OCI-LY1 (cell line): ENCODE results near the gene BABAM2.

Experiments
- H2AFZ ChIP-seq: fragments of 200-600 bp; sonication (generic), shearing (Covaris generic); 2 replicates; pipeline ENCODE4 v1.6.0; 2014; ENCODE audit warnings: antibody characterized with exemption, mild to moderate bottlenecking, low read length
- H3F3A ChIP-seq: fragments of 200-600 bp; sonication (generic), shearing (Covaris generic); 2 replicates; pipeline ENCODE4 v1.6.0; 2014; ENCODE audit warnings: mild to moderate bottlenecking, antibody characterized with exemption, low read length, moderate library complexity; ENCODE audit not compliant: insufficient read depth
- H3K27ac ChIP-seq: fragments of 200-600 bp; sonication (generic); 2 replicates; pipeline ENCODE4 v1.5.1; 2014; ENCODE audit warnings: low read length, mixed run types, mild to moderate bottlenecking, low read depth; ENCODE audit not compliant: poor library complexity, severe bottlenecking
- H3K27me3 ChIP-seq: fragments of 200-600 bp; sonication (generic); 2 replicates; pipeline ENCODE4 v1.6.0; 2014; ENCODE audit warnings: antibody characterized with exemption, mild to moderate bottlenecking, low read length, moderate library complexity; ENCODE audit not compliant: insufficient read depth
- H3K36me3 ChIP-seq: fragments of 200-600 bp; sonication (generic); 2 replicates; pipeline ENCODE4 v1.6.1; 2014; ENCODE audit warnings: mild to moderate bottlenecking, antibody characterized with exemption, low read length, moderate library complexity, mixed read lengths; ENCODE audit not compliant: insufficient read depth
- H3K4me1 ChIP-seq: fragments of 200-600 bp; sonication (generic); 2 replicates; pipeline ENCODE4 v1.5.1; 2014; ENCODE audit warnings: mild to moderate bottlenecking, low read length, moderate library complexity; ENCODE audit not compliant: insufficient read depth, severe bottlenecking
- H3K4me2 ChIP-seq: fragments of 200-600 bp; sonication (generic), shearing (Covaris generic); 2 replicates; pipeline ENCODE4 v1.6.1; 2014; ENCODE audit warnings: low read length
- H3K4me3 ChIP-seq: fragments of 200-600 bp; sonication (generic); 2 replicates; pipeline ENCODE4 v1.5.1; 2014; ENCODE audit warnings: low read length, low read depth, mild to moderate bottlenecking, mixed read lengths; ENCODE audit not compliant: poor library complexity, severe bottlenecking
- H3K79me2 ChIP-seq: fragments of 200-600 bp; shearing (Covaris generic); 2 replicates; pipeline ENCODE4 v1.6.1; 2016; ENCODE audit warnings: mixed run types, low read length, mixed read lengths; ENCODE audit not compliant: insufficient read depth
- H3K9ac ChIP-seq: fragments of 200-600 bp; sonication (generic), shearing (Covaris generic); 2 replicates; pipeline ENCODE4 v1.6.1; 2014; ENCODE audit warnings: mild to moderate bottlenecking, low read length, mixed read lengths
- H3K9me2 ChIP-seq: fragments of 200-600 bp; sonication (generic), shearing (Covaris generic); 2 replicates; pipeline ENCODE4 v1.6.1; 2014; ENCODE audit warnings: low read depth, mild to moderate bottlenecking, low read length, mixed read lengths
- H3K9me3 ChIP-seq: fragments of 200-600 bp; shearing (Covaris generic); 2 replicates; pipeline ENCODE4 v1.6.1; 2014; ENCODE audit warnings: low read length, mixed read lengths
- H4K20me1 ChIP-seq: fragments of 200-600 bp; sonication (generic), shearing (Covaris generic); 2 replicates; pipeline ENCODE4 v1.6.0; 2016; ENCODE audit warnings: mild to moderate bottlenecking, low read length; ENCODE audit not compliant: insufficient read depth
- CTCF ChIP-seq: fragments of 200-600 bp; sonication (generic), shearing (Covaris generic); IDR thresholded peaks from 2 replicates; pipeline ENCODE4 v1.5.1; 2017; ENCODE audit warnings: mild to moderate bottlenecking, antibody characterized with exemption, low read length, moderate library complexity, mixed read lengths
- EZH2 ChIP-seq: fragments of 200-600 bp; sonication (generic), shearing (Covaris generic); IDR thresholded peaks from 2 replicates; pipeline ENCODE4 v1.8.0; 2017; ENCODE audit warnings: borderline replicate concordance, mixed run types, mild to moderate bottlenecking, antibody characterized with exemption, low read length, moderate library complexity, mixed read lengths

Gene BABAM2

DNA sequence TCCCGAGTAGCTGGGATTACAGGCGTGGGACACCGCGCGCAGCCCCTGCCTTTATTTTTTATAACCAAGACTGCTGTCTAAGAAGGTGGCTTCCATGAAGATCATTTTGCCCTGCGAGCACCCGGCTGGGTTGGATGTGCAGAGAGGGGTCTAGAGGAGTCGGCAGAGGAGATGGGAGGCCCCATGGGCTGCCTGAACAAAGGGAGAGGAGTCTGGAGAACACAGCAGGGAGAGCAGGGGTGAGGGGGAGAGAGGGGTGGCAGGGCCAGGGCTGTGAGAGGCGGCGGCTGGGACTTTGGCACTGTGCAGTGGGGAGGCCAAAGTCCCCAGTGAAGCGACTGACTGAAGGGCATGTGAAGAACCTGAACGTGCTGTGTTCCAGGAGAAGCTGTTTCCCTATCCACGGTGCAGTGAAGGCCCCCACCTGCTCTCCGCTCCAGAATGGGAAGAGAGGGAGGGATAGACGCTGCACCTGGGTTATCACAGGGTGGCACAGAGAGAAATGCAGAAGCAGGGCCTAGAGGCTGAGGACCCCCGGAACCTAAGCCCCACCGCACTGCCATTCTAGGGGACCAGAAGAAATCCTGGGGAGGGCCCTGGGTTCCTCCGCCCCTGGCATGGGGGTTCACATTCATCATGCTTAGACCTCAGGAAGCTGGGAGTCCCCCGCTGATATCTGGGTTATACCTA lies 477.3 kb downstream of the BABAM2 start:
- H3K27ac ChIP-seq, result no peak overlapping the region
- H3K27me3 ChIP-seq, result peaks cover 3% of the 10 kb centered on the region; the same call in 1 of the 2 replicates
- no peaks in the 10 kb centered on the region for H3K79me2 ChIP-seq
- no peak for TF ChIP-seq CTCF
- no peak for TF ChIP-seq EZH2
- no peaks in the 10 kb centered on the region for H3F3A ChIP-seq
- no peaks in the 10 kb centered on the region for H4K20me1 ChIP-seq
- H3K9me2 ChIP-seq, result no peaks in the 10 kb centered on the region
- H3K4me1 ChIP-seq, result no peaks in the 10 kb centered on the region
- no peak overlapping the region for H2AFZ ChIP-seq
- H3K36me3 ChIP-seq, result no peaks in the 10 kb centered on the region
- H3K9me3 ChIP-seq, result no peaks in the 10 kb centered on the region
- H3K9ac ChIP-seq, result no peak overlapping the region
- H3K4me3 ChIP-seq, result no peak overlapping the region
- H3K4me2 ChIP-seq, result no peak overlapping the region

DNA sequence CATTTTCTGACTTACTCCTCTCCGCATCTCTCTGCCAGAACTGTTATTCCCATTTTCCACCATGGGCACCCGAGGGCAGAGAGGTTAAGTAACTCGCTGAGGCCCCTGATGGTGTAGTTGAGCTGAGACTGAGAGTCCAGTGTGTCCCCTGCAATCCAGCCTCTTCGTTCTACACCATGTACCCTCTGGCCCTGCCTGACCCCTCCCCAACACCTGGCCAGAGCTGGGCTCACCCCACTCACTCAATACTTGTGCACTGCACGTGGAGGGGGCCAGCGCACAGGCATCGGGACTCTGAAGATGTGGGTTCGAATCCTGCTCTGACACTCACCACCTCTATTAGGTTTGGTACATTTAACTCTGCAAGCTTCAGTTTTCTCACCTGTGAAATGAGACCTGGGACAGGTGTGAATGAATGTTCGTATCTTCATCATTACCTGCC lies 477.8 kb downstream of the BABAM2 start:
- Histone ChIP-seq H3K4me3 (no peak overlapping the region), H3K36me3 (no peaks in the 10 kb centered on the region), H3K4me1 (no peaks in the 10 kb centered on the region), H2AFZ (no peak overlapping the region), H3K27ac (no peak overlapping the region), H3K27me3 (peaks cover 3% of the 10 kb centered on the region; the same call in 1 of the 2 replicates), H4K20me1 (no peaks in the 10 kb centered on the region), H3K4me2 (no peak overlapping the region), H3K79me2 (no peaks in the 10 kb centered on the region), H3F3A (no peaks in the 10 kb centered on the region), H3K9me3 (no peaks in the 10 kb centered on the region), H3K9me2 (no peaks in the 10 kb centered on the region), H3K9ac (no peak overlapping the region)
- no peak for TF ChIP-seq CTCF
- no peak for TF ChIP-seq EZH2

GRCh38 chr2:28369358-28369757 lies 478.8 kb downstream of the BABAM2 start:
- Histone ChIP-seq H2AFZ (no peak overlapping the region), H3K27me3 (peaks cover 3% of the 10 kb centered on the region; the same call in 1 of the 2 replicates), H3K27ac (no peak overlapping the region), H3K36me3 (no peaks in the 10 kb centered on the region), H3K9me2 (no peaks in the 10 kb centered on the region), H3K9ac (no peak overlapping the region), H3F3A (no peaks in the 10 kb centered on the region), H3K9me3 (no peaks in the 10 kb centered on the region), H4K20me1 (peaks cover 2% of the 10 kb centered on the region; the same call in 1 of the 2 replicates), H3K4me1 (no peaks in the 10 kb centered on the region), H3K79me2 (no peaks in the 10 kb centered on the region), H3K4me3 (no peak overlapping the region), H3K4me2 (no peak overlapping the region)
- no peak for TF ChIP-seq EZH2
- TF ChIP-seq CTCF, result no peak
